ENCODE data around the gene ZP3. TPM values are rescaled to one million over a fixed set of nuclear protein-coding genes. Genes with fewer than 3 reads are reported as not detected.
"Not testable (repeated sequence)": the region's sequence is repeated elsewhere in the genome, so short reads cannot be mapped to it uniquely, and the experiment has no call there.

The ZP3 gene
- total RNA-seq, 1 donor from 2014 or later = not detected

DNA sequence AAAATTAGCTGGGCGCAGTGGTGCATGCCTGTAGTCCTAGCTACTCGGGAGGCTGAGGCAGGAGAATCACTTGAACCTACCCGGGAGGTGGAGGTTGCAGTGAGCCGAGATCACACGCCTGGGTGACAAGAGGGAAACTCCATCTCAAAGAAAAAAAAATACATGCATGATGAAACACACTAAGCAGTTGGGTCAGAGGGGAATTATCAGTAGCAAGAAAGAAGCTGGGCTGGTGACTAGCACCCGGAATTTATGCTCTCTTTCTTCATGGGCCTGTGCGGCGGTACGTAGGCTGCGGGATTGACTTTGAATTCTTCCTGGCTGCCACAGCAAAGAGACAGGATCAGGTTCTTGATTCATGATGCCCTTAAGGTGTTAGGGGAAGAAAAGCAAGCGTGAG, 54.9 kb downstream of the ZP3 start:
- not testable (repeated sequence) for H3K27me3 ChIP-seq (ENCODE audit: low read depth)

DNA sequence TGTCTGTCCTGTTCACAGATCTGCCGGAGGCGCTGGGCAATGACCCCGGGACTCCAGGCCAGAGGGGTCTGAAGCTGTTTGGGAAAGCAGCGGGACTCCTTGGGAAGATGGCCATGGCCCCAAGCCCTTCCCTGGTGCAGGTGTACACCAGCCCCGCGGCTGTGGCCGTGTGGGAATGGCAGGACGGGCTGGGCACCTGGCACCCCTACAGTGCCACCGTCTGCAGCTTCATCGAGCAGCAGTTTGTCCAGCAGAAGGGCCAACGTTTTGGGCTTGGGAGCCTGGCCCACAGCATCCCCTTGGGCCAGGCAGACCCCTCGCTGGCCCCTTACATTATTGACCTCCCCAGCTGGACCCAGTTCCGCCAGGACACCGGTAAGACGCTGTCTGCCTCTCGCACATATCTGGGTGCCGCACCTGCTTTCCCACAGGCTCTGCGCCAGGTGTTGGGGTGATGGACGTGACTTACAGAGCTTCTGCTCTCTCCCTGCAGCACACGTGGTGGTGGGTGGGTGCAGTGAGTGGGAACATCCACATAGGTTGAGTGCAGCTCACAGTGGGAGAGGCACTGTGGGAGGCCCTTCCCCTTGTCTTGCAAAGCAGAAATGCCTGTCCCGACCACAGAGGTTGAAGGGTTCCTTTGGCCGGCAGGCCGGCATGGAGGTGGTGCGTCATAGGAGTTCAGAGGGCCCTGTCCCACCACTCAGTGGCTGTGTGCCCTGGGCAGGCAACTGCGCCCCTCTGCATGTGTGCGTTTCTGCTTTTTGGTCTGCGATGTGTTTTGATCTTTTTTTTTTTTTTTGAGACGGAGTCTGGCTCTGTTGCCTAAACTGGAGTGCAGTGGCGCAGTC, 55.9 kb downstream of the ZP3 start:
- H3K27ac ChIP-seq (replicated peaks); intact Hi-C loops (cut with micrococcal nuclease); DNase-seq; H3K4me1 ChIP-seq; H3K27me3 ChIP-seq (ENCODE audit: low read depth); H3K4me3 ChIP-seq; H3K9me3 ChIP-seq (replicated peaks): not testable (repeated sequence)
- peaks cover 28% of the 10 kb centered on the region for H3K36me3 ChIP-seq

More for the DNA sequence above, 54.9 kb downstream of the ZP3 start:
- DNase-seq; H3K9me3 ChIP-seq (replicated peaks); H3K4me1 ChIP-seq; H3K4me3 ChIP-seq; intact Hi-C loops (cut with micrococcal nuclease); H3K27ac ChIP-seq (replicated peaks): not testable (repeated sequence)
- peaks cover 28% of the 10 kb centered on the region for H3K36me3 ChIP-seq

DNA sequence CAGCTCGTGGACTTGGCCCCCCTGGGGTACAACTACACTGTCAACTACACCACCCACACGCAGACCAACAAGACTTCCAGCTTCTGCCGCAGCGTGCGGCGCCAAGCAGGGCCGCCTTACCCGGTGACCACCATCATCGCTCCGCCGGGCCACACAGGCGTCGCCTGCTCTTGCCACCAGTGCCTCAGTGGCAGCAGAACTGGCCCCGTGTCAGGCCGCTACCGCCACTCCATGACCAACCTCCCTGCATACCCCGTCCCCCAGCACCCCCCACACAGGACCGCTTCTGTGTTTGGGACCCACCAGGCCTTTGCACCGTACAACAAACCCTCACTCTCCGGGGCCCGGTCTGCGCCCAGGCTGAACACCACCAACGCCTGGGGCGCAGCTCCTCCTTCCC, 57.9 kb downstream of the ZP3 start:
- H3K4me1 ChIP-seq; H3K27me3 ChIP-seq (ENCODE audit: low read depth); H3K9me3 ChIP-seq (replicated peaks); H3K27ac ChIP-seq (replicated peaks); H3K4me3 ChIP-seq; intact Hi-C loops (cut with micrococcal nuclease); DNase-seq: not testable (repeated sequence)
- H3K36me3 ChIP-seq = peaks cover 28% of the 10 kb centered on the region

DNA sequence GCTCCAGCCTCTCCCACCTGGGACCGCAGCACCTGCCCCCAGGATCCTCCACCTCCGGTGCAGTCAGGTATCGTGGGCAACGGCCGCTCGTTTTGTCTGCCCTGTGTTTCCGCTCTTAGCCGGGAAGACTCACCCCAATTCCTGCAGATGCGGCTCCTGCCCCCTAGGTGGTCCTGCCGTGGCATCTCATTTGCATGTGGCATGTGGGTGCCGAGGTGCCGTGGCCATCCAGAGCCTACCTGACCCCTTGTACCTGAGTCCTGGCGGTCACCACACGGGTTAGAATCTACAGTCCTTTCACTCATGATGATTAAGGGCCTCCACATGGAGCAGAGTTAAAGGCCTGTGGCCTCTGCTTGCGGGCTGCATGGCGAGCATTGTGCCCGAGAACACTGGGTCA, 58.3 kb downstream of the ZP3 start:
- H3K4me1 ChIP-seq; DNase-seq; intact Hi-C loops (cut with micrococcal nuclease): not testable (repeated sequence)

DNA sequence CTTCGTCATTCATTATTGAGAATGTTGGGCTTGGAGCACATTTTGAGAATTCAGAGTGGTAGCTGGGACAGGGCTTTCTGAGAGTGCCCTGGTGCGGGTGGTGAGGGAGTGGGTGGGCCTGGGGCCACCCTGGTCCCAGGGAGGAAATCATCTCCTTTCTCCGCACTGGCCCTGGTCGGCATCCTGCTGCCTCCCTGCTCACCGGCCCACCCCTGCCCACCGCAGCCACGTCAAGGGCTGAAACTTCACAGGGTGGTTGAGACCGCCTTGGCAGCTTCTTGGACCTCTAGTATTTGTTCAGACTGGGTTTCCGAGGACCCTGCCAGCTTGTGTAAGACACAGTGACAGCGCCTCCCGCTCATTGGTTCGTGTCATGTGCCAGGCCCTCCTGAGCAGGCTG, 59.7 kb downstream of the ZP3 start:
- H3K4me1 ChIP-seq; DNase-seq; H3K9me3 ChIP-seq (replicated peaks); H3K27me3 ChIP-seq (ENCODE audit: low read depth); intact Hi-C loops (cut with micrococcal nuclease); H3K4me3 ChIP-seq; H3K27ac ChIP-seq (replicated peaks): not testable (repeated sequence)
- peaks cover 28% of the 10 kb centered on the region for H3K36me3 ChIP-seq

More for the DNA sequence above, 58.3 kb downstream of the ZP3 start:
- H3K27me3 ChIP-seq (ENCODE audit: low read depth); H3K4me3 ChIP-seq; H3K27ac ChIP-seq (replicated peaks); H3K9me3 ChIP-seq (replicated peaks): not testable (repeated sequence)
- H3K36me3 ChIP-seq = peaks cover 28% of the 10 kb centered on the region

DNA sequence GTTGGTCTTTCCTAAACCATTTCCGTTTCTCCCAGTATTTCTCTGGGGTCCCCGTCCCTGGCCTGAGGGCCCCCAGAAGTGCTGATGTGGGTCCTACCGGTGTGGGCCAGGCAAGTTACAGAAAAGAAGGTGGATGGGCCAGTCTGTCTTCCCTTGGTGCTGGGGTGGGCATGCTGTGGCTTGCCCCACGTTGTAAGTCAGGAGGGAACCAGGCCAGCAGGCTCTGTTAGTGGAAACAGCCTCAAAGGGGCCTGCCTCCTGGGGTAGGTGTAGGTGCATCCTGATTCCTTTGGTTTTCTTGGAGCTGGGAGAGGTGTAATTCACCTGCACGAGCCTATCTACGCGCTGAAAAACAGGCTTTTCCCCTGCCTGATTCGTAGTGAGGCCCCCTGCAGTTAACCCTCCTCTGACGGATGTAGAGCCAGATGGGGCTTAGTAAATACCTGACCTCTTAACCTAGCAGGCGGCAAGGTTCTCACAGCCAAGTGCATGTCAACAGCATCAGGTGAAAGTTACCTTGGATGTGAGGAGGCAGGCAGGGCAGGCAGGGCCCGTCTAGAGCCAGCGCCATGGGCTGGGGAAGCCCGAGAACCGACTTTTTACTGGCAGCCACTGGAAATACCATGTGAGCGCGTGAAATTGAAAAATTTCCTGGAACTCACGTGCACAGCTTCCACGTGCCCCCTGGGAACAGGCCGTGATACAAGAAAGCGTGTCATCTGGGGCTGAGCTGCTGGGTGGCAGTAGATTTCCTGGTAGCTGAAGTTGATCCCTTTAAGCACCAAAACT, 61.3 kb downstream of the ZP3 start:
- intact Hi-C loops (cut with micrococcal nuclease); DNase-seq; H3K9me3 ChIP-seq (replicated peaks); H3K27me3 ChIP-seq (ENCODE audit: low read depth); H3K27ac ChIP-seq (replicated peaks); H3K4me3 ChIP-seq; H3K4me1 ChIP-seq: not testable (repeated sequence)
- peaks cover 26% of the 10 kb centered on the region for H3K36me3 ChIP-seq

DNA sequence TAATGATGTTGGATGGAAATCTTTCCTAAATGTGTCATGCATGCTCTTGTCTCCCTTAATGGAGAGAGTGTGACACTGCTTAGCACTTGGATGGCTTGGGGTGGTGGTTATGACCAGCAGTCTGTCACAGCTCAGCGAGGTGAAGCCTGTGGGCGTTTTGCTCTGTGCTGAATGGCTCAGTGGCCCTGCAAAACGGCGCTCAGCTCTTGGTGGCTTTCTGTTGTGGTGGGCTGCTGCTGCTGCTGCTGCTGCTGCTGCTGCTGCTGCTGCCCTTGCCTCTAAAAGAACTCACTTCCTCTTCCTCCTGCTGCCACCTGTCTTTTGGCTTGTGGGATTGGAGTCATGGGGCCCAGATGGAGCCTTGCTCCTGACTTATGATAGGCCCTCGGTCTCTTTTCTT, 61.9 kb downstream of the ZP3 start:
- H3K4me3 ChIP-seq; H3K27me3 ChIP-seq (ENCODE audit: low read depth); intact Hi-C loops (cut with micrococcal nuclease); DNase-seq; H3K9me3 ChIP-seq (replicated peaks); H3K27ac ChIP-seq (replicated peaks); H3K4me1 ChIP-seq: not testable (repeated sequence)
- peaks cover 21% of the 10 kb centered on the region for H3K36me3 ChIP-seq

DNA sequence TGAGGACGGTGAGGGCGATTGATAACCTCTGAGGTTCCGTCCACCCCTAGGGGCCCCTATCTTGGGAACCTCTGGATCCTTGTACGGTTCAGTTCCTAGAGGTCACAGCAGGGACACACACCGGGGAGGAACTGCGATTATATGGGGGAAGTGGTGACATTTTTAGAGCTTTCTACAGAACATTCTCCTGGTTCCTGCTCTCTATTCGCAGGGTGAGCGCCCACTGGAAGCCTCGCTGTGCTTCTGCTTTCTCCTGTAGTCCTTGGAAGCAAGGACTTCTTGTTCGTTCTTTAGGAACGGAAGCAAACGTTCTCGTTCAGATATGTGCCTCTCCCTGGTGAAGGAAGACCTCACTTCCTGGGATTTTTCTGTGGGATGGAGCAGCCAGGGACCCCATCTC, 63.2 kb downstream of the ZP3 start:
- H3K9me3 ChIP-seq (replicated peaks); intact Hi-C loops (cut with micrococcal nuclease); H3K27ac ChIP-seq (replicated peaks); H3K4me1 ChIP-seq; H3K4me3 ChIP-seq; DNase-seq; H3K27me3 ChIP-seq (ENCODE audit: low read depth): not testable (repeated sequence)
- H3K36me3 ChIP-seq = peaks cover 12% of the 10 kb centered on the region

Other genes with a start within 250 kb of the ZP3 start
- 6.1 TPM for gene SRRM3, start 223.1 kb upstream of the ZP3 start, total RNA-seq
- 2,037 TPM for gene HSPB1, start 122.3 kb upstream of the ZP3 start, total RNA-seq
- gene YWHAG, start 66.0 kb upstream of the ZP3 start, total RNA-seq = 223 TPM
- 0.99 TPM for gene SSC4D, start 15.3 kb upstream of the ZP3 start, total RNA-seq
- 5.8 TPM for gene DTX2, start 36.8 kb downstream of the ZP3 start, total RNA-seq
- 0.49 TPM for gene UPK3B, start 85.6 kb downstream of the ZP3 start, total RNA-seq
- gene SPDYE16, start 118.3 kb downstream of the ZP3 start, total RNA-seq = 0.22 TPM
- gene POMZP3, start 202.3 kb downstream of the ZP3 start, total RNA-seq = 7.8 TPM

All from left ventricle myocardium inferior (tissue), 1 donor.